GM12864 (cell line): Measurements from ENCODE around the gene HSPA14.
A peak's percentile ranks its signal among the peaks of the same experiment; 100 is the strongest.
"Not testable (repeated sequence)": the region's sequence is repeated elsewhere in the genome, so short reads cannot be mapped to it uniquely, and the experiment has no call there.

Experiments used
- DNase-seq: peaks from one replicate; pipeline ENCODE4 v3.0.0-alpha.2; 2011; ENCODE audit warnings: low read depth
- H3K4me3 ChIP-seq: 2 replicates; pipeline ENCODE4 v1.5.1; 2011; ENCODE audit warnings: mild to moderate bottlenecking, low read depth, low read length, control low read depth
- CTCF ChIP-seq: IDR thresholded peaks from 2 replicates; pipeline ENCODE4 v1.5.1; 2011; ENCODE audit warnings: low read depth, mild to moderate bottlenecking, moderate library complexity, low read length, control low read depth, inconsistent platforms; ENCODE audit errors: missing control alignments

Gene HSPA14

GRCh38 chr10:14810969-14811953 is 26.8 kb upstream of the HSPA14 start:
- H3K4me3 ChIP-seq, result no peak overlapping the region
- TF ChIP-seq CTCF, result no peak
- DNase-seq, result no peak

GRCh38 chr10:14812271-14812670 is 25.8 kb upstream of the HSPA14 start:
- H3K4me3 ChIP-seq, result no peak overlapping the region
- DNase-seq, result peak; percentile 4
- no peak for TF ChIP-seq CTCF

- H3K4me3 ChIP-seq, result no peak overlapping the region
- DNase-seq, result no peak
- no peak for TF ChIP-seq CTCF
These were observed 22.4 kb upstream of the HSPA14 start for GRCh38 chr10:14815681-14816080.

- DNase-seq, H3K4me3 ChIP-seq: not testable (repeated sequence)
These were observed 21.4 kb upstream of the HSPA14 start for GRCh38 chr10:14816717-14817116.

GRCh38 chr10:14820010-14820774 is 17.9 kb upstream of the HSPA14 start:
- DNase-seq, result no peak
- H3K4me3 ChIP-seq, result no peak overlapping the region
- no peak for TF ChIP-seq CTCF

- DNase-seq, result no peak
- H3K4me3 ChIP-seq, result no peak overlapping the region
- TF ChIP-seq CTCF, result no peak
These were observed 17.3 kb upstream of the HSPA14 start for GRCh38 chr10:14820775-14821154.

- TF ChIP-seq CTCF, result no peak
- DNase-seq, result no peak
- H3K4me3 ChIP-seq, result no peak overlapping the region
These were observed 16.3 kb upstream of the HSPA14 start for GRCh38 chr10:14821635-14822375.
